Sigmoid colon (tissue), 7 donors: ENCODE measurements around the gene FAM180A. TPM values are rescaled to one million over a fixed set of nuclear protein-coding genes. Genes with fewer than 3 reads are reported as not detected.

Experiments
- DNase-seq: peaks from one replicate; pipeline ENCODE4 v3.0.0-alpha.2; 2019
- H3K27ac ChIP-seq, 4 donors: fragments of 200-600 bp; sonication (generic); one replicate each; pipeline ENCODE4 v1.5.1; 2016 to 2019; ENCODE audit warnings: mild to moderate bottlenecking in 1 of 4
- H3K27me3 ChIP-seq, 3 donors: fragments of 200-600 bp; sonication (generic); one replicate each; pipeline ENCODE4 v1.5.1; 2019; ENCODE audit warnings: mild to moderate bottlenecking in 1 of 3
- H3K36me3 ChIP-seq, 4 donors: fragments of 200-600 bp; sonication (generic); one replicate each; pipeline ENCODE4 v1.5.1; 2016 to 2019
- H3K4me1 ChIP-seq, 4 donors: fragments of 200-600 bp; sonication (generic); one replicate each; pipeline ENCODE4 v1.5.1; 2017 to 2019
- H3K4me3 ChIP-seq, 4 donors: fragments of 200-600 bp; sonication (generic); one replicate each; pipeline ENCODE4 v1.5.1; 2017 to 2019; ENCODE audit warnings: mild to moderate bottlenecking in 2 of 4, moderate library complexity in 1 of 4
- H3K9me3 ChIP-seq, 4 donors: fragments of 200-600 bp in 3 of 4; sonication (generic) in 3 of 4; one replicate each; pipeline versions ENCODE4 v1.5.1 to v1.6.1; 2013 to 2019
- EP300 ChIP-seq, 4 donors: sonication (generic); formaldehyde crosslinking; IDR thresholded peaks; one replicate each; pipeline ENCODE4 v1.6.1; 2017; ENCODE audit warnings: antibody characterized with exemption in 4 of 4
- POLR2A ChIP-seq, 2 donors: fragments of 450-650 bp; IDR thresholded peaks; one replicate each; pipeline ENCODE4 v1.6.1; 2016; ENCODE audit warnings: antibody characterized with exemption in 2 of 2, mild to moderate bottlenecking in 2 of 2, moderate library complexity in 2 of 2
- POLR2AphosphoS5 ChIP-seq, 4 donors: sonication (generic); formaldehyde crosslinking; IDR thresholded peaks; one replicate each; pipeline ENCODE4 v1.6.1; 2017; ENCODE audit warnings: antibody characterized with exemption in 4 of 4
- WGBS, 2 donors: extraction: QIAGEN DNeasy Blood & Tissue Kit; methylation state at CpG; one replicate each; pipeline ENCODE4 v1.1.7; 2013; 5-methylcytosine and 5-hydroxymethylcytosine counted together
- intact Hi-C: fragments of 100-400 bp; cut with DNase I; formaldehyde crosslinking; loops from one replicate; pipeline ENCODE4 v1.15.1; 2023
- polyA plus RNA-seq, 3 donors: library from polyadenylated mRNA; stranded (reverse); fragments of 200-250 nt; gene quantifications; one replicate each; pipeline ENCODE4 v1.2.3, GENCODE V29; 2013
- total RNA-seq, 4 donors: library from RNA; depleted of rRNA; stranded (reverse); fragments of >200 nt; gene quantifications; one replicate each; pipeline ENCODE4 v1.1.0, GENCODE V29; 2016
- TF ChIP-seq, protein P1 (sequence below), 4 experiments: fragments of 450-650 bp in 3 of 4; fragments of 200-600 bp in 1 of 4; IDR thresholded peaks; one replicate each; pipeline ENCODE4 v1.5.1; 2016 to 2019; ENCODE audit warnings: antibody characterized with exemption in 4 of 4, mild to moderate bottlenecking in 3 of 4, moderate library complexity in 2 of 4
- donor health status: healthy with polysubstance abuse.
- donor health status: Bipolar disorder and iron deficiency.
- donor health status: healthy.

The FAM180A gene
- total and polyA plus RNA-seq, 7 donors: 0.60 to 8.9 (median 3.0) TPM; not detected in 1

DNA sequence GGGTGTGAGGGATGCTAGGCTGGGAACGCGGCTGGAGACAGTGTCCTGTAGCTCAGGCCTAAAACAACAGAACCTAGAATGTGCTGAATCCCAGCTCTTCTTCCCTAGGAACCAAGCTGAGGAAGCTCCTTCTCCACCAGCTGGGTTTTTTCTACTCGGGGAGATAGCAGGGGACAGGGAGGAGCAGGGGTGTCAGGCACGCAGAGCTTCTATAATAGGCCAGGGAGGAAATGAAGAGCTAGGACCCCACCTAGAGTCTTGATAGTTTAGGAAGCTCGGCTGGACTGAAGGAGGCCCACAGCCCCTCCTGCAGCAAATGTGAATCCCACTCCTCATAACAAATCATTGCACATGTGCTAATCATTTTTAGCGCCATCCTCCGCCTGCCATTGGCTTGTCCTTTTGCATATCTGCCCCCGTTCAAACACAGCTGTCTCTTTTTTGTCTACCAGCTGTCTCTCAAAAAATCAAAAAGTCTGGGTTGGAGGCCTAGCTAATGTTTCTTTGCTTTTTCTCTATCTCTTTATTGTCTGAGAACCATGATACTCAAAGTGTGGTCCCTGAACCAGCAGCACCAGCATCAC, 24.1 kb upstream of the FAM180A start:
- WGBS, 2 donors: 76 to 86% methylated on average over 8 of the region's 8 CpGs
- Histone ChIP-seq H3K4me3 (no peak overlapping the region), H3K27me3 (no peaks in the 10 kb centered on the region), H3K36me3 (no peaks in the 10 kb centered on the region), H3K27ac (peak overlapping the region in 2 of 4 donors; percentile 27 to 36), H3K9me3 (no peaks in the 10 kb centered on the region), H3K4me1 (peaks cover 0 to 10% (median 0%) of the 10 kb centered on the region in 4 donors)
- intact Hi-C loops: no loop called here
- no peak for DNase-seq
- TF ChIP-seq EP300 (IDR thresholded peaks at IDR 0.05): no peak
- TF ChIP-seq, protein P1, sequence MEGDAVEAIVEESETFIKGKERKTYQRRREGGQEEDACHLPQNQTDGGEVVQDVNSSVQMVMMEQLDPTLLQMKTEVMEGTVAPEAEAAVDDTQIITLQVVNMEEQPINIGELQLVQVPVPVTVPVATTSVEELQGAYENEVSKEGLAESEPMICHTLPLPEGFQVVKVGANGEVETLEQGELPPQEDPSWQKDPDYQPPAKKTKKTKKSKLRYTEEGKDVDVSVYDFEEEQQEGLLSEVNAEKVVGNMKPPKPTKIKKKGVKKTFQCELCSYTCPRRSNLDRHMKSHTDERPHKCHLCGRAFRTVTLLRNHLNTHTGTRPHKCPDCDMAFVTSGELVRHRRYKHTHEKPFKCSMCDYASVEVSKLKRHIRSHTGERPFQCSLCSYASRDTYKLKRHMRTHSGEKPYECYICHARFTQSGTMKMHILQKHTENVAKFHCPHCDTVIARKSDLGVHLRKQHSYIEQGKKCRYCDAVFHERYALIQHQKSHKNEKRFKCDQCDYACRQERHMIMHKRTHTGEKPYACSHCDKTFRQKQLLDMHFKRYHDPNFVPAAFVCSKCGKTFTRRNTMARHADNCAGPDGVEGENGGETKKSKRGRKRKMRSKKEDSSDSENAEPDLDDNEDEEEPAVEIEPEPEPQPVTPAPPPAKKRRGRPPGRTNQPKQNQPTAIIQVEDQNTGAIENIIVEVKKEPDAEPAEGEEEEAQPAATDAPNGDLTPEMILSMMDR (IDR thresholded peaks at IDR 0.05): no peak
- TF ChIP-seq POLR2A (IDR thresholded peaks at IDR 0.05): no peak
- TF ChIP-seq POLR2AphosphoS5 (IDR thresholded peaks at IDR 0.05): no peak

DNA sequence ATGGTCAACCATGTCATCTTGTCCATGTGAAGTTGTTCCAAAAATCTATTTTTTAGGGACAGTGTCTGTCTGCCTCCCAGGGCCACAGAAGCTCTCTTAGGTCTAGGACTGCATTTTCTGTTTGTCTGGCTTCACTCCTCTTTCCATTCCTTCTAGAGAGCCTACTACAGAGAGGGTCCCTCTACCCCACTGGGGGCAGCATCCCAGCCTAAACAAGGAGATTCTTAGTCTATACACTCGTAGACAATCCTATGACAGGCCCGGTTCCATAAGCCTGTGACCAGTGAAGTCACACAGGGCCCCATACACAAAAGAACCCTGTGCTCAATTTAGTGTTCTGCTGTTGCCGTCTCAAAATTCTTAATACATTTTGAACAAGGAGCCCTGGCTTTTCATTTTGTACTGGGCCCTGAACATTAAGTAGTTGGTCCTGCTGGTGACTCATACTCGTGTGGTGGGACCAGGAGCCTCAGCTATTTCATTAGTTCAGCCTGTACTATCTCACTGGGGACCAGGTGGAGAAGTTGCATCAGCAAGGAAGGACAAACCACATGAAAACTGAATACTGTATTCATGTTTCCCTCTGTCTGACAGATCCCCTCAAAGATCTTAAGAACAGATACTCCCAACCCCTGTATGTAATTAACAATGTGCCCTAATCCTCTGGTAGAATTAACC, 23.5 kb upstream of the FAM180A start:
- intact Hi-C loops: no loop called here
- Histone ChIP-seq H3K27me3 (no peaks in the 10 kb centered on the region), H3K27ac (peak overlapping the region in 2 of 4 donors; percentile 27 to 36), H3K9me3 (no peaks in the 10 kb centered on the region), H3K4me1 (peaks cover 0 to 10% (median 0%) of the 10 kb centered on the region in 4 donors), H3K4me3 (no peak overlapping the region), H3K36me3 (no peaks in the 10 kb centered on the region)
- 83 to 91% methylated on average over 4 of the region's 4 CpGs for WGBS, 2 donors
- TF ChIP-seq, protein P1 (IDR thresholded peaks at IDR 0.05): no peak
- peak in 1 of 4 donors; percentile 41 for TF ChIP-seq POLR2AphosphoS5 (IDR thresholded peaks at IDR 0.05)
- DNase-seq: no peak

DNA sequence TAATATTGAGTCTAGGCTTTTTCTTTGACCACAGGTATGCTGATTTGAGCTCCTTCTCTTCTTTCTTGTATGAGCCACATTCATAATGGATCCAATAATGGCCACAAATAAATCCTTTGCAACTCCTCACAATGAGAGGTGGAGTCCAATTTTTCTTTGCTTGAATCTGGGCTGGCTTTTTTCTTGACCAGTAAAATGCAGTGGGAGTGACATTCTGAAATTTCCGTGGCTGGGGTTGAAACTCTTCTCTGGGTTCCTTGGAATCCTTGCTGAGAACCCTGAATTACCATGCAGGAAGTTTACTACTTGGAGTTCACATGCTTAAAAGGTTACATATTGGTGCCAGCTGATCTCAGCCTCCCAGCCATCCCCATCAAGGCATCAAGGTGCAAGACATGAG, 22.4 kb upstream of the FAM180A start:
- Histone ChIP-seq H3K4me1 (peaks cover 0 to 10% (median 0%) of the 10 kb centered on the region in 4 donors), H3K27me3 (no peaks in the 10 kb centered on the region), H3K36me3 (no peaks in the 10 kb centered on the region), H3K4me3 (no peak overlapping the region), H3K27ac (no peak overlapping the region), H3K9me3 (no peaks in the 10 kb centered on the region)
- no peak for DNase-seq
- 80 to 96% methylated on average over 1 of the region's 1 CpG for WGBS, 2 donors
- intact Hi-C loops: no loop called here
- TF ChIP-seq POLR2AphosphoS5 (IDR thresholded peaks at IDR 0.05) (no peak), EP300 (IDR thresholded peaks at IDR 0.05) (no peak), POLR2A (IDR thresholded peaks at IDR 0.05) (no peak)
- TF ChIP-seq, protein P1 (IDR thresholded peaks at IDR 0.05): no peak

DNA sequence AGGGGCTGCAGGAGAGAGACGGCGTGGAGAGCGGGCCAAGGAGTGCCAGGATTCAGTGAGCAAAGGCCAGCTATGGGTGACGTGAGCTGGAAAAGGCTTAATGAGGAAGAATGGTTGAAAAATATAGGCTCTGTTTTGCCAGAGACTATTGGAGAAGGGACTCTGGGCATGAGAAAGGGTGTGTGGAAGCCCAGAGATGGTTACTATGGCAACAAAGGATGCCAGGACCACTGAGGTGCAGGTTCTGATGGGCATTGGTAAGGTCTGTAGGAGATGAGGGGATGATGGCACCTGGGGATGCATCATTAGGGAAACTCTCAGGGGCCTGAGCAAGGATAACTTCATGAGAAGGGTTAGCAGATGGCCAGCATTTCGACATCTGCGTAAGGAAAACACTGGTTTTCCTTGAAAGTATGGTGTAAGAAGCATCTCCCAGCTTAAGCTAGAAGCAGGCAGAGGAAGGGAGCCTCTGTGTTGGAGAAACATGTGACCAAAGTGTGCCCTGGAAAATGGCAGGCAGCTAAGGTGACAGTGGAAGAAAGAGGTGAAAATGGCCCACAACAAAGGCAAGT, 21.6 kb upstream of the FAM180A start:
- H3K27ac ChIP-seq: peak overlapping the region in 1 of 4 donors; percentile 32
- TF ChIP-seq, protein P1 (IDR thresholded peaks at IDR 0.05): no peak
- TF ChIP-seq POLR2AphosphoS5 (IDR thresholded peaks at IDR 0.05): no peak
- no peak for TF ChIP-seq EP300 (IDR thresholded peaks at IDR 0.05)
- no peak for TF ChIP-seq POLR2A (IDR thresholded peaks at IDR 0.05)
- intact Hi-C loops: no loop called here
- H3K27me3 ChIP-seq: no peaks in the 10 kb centered on the region
- no peaks in the 10 kb centered on the region for H3K36me3 ChIP-seq
- 92 to 96% methylated on average over 6 of the region's 6 CpGs for WGBS, 2 donors
- H3K4me1 ChIP-seq: peaks cover 0 to 10% (median 0%) of the 10 kb centered on the region in 4 donors
- no peaks in the 10 kb centered on the region for H3K9me3 ChIP-seq
- no peak overlapping the region for H3K4me3 ChIP-seq
- no peak for DNase-seq
